ENCODE measurements around the gene DMRTB1.

- TF ChIP-seq ZNF274 (IDR thresholded peaks at IDR 0.05; ENCODE audit: low read depth, low read length) (no peak), SUZ12 (IDR thresholded peaks at IDR 0.05; ENCODE audit: extremely low read depth, insufficient read depth, insufficient read length) (no peak)
Measured at GRCh38 chr1:53468374-53468773, 9.2 kb downstream of the DMRTB1 start.
